ENCODE results near the gene PYM1. TPM values are rescaled to one million over a fixed set of nuclear protein-coding genes. Genes with fewer than 3 reads are reported as not detected.

The PYM1 gene
- total and polyA plus RNA-seq, 7 donors, result 17.5 to 93.9 (median 31.7) TPM

DNA sequence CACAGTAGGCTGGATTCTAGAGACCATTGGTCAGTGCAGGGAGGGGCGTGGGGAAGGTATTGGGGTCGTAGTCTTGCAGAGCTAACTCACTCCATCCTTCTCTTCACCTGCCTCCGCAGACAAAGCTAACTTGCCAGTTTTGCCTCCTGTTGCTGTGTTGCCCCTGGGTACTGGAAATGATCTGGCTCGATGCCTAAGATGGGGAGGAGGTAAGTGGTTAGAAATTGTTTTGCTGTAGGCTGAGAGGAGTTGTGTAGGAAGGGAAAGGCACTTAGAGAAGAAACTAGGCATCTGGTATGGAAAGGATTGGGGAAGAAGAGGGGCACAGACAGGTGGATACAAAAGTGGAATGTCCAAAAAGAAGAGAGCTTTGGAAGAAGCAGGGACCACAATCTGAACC, 14.4 kb upstream of the PYM1 start:
- no peaks in the 10 kb centered on the region for H3K27me3 ChIP-seq
- DNase-seq, result no peak
- 90 to 92% methylated on average over 4 of the region's 4 CpGs for WGBS, 2 donors
- H3K36me3 ChIP-seq, result peaks cover 0 to 33% (median 4%) of the 10 kb centered on the region in 4 donors
- H3K9me3 ChIP-seq, result no peaks in the 10 kb centered on the region
- TF ChIP-seq POLR2AphosphoS5 (IDR thresholded peaks at IDR 0.05) (no peak), EP300 (IDR thresholded peaks at IDR 0.05) (no peak), POLR2A (IDR thresholded peaks at IDR 0.05) (no peak)
- TF ChIP-seq, protein P1, sequence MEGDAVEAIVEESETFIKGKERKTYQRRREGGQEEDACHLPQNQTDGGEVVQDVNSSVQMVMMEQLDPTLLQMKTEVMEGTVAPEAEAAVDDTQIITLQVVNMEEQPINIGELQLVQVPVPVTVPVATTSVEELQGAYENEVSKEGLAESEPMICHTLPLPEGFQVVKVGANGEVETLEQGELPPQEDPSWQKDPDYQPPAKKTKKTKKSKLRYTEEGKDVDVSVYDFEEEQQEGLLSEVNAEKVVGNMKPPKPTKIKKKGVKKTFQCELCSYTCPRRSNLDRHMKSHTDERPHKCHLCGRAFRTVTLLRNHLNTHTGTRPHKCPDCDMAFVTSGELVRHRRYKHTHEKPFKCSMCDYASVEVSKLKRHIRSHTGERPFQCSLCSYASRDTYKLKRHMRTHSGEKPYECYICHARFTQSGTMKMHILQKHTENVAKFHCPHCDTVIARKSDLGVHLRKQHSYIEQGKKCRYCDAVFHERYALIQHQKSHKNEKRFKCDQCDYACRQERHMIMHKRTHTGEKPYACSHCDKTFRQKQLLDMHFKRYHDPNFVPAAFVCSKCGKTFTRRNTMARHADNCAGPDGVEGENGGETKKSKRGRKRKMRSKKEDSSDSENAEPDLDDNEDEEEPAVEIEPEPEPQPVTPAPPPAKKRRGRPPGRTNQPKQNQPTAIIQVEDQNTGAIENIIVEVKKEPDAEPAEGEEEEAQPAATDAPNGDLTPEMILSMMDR (IDR thresholded peaks at IDR 0.05), result no peak
- H3K4me3 ChIP-seq, result no peak overlapping the region
- peaks cover 0 to 10% (median 7%) of the 10 kb centered on the region in 4 donors for H3K4me1 ChIP-seq
- H3K27ac ChIP-seq, result no peak overlapping the region
- intact Hi-C loops (cut with DNase I), result no loop called here

DNA sequence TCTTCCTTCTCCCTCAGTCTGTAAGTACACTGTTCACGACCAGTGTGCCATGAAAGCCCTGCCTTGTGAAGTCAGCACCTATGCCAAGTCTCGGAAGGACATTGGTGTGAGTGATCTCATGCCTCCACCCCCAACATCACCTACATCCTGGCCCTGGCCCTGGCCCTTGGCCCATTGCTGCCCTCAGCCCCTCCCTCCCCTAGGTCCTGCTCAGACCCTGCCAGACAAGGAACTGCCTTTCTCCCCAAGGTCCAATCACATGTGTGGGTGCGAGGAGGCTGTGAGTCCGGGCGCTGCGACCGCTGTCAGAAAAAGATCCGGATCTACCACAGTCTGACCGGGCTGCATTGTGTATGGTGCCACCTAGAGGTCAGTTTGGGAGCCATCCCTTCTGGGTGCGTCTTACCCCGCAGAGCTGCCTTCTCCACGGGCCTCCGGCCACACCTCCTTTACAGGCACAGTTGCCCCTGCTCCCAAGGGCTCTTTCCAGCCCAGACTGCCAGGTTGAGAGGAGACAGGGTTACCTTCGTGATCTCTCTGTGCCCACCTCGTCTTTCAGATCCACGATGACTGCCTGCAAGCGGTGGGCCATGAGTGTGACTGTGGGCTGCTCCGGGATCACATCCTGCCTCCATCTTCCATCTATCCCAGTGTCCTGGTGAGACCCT, 12.5 kb upstream of the PYM1 start:
- peak overlapping the region; percentile 14 to 59 (median 54) for H3K27ac ChIP-seq
- WGBS, 2 donors, result 13 to 18% methylated on average over 18 of the region's 18 CpGs
- TF ChIP-seq, protein P1 (IDR thresholded peaks at IDR 0.05), result peak; percentile 78 to 90 (median 84)
- TF ChIP-seq POLR2AphosphoS5 (IDR thresholded peaks at IDR 0.05) (no peak), POLR2A (IDR thresholded peaks at IDR 0.05) (no peak), EP300 (IDR thresholded peaks at IDR 0.05) (no peak)
- H3K9me3 ChIP-seq, result no peaks in the 10 kb centered on the region
- H3K4me1 ChIP-seq, result peaks cover 0 to 12% (median 7%) of the 10 kb centered on the region in 4 donors
- peak; percentile 93 for DNase-seq
- intact Hi-C loops (cut with DNase I), result loop anchor here (1.0 kb wide), 1 partner anchor 201 kb away; no protein-coding TSS in a partner anchor
- peak overlapping the region in 3 of 4 donors; percentile 10 to 19 (median 19) for H3K4me3 ChIP-seq
- H3K27me3 ChIP-seq, result no peaks in the 10 kb centered on the region
- H3K36me3 ChIP-seq, result peaks cover 0 to 24% (median 2%) of the 10 kb centered on the region in 4 donors

DNA sequence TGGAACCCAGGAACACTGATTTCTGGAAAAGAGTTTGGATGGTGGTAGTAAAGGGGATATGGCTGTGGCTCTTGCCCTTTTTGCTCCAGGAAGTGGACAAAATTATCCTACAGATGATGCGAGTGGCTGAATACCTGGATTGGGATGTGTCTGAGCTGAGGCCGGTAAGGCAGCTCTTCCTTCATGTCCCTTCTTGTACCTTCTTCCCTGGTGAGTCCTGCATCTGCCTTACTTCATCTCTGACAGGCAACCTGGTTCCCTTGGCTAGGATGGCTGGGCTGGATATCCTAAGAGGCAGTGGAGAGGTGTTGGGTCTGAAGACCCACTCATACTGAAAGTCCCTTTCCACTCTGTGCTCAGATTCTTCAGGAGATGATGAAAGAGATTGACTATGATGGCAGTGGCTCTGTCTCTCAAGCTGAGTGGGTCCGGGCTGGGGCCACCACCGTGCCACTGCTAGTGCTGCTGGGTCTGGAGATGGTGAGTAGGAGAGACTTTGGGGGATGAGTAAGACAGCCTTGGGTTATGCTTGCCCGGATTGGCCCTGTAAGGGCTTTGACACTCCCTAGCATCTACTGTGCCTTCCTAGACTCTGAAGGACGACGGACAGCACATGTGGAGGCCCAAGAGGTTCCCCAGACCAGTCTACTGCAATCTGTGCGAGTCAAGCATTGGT, 11.3 kb upstream of the PYM1 start:
- intact Hi-C loops (cut with DNase I), result no loop called here
- Histone ChIP-seq H3K36me3 (peaks cover 0 to 16% (median 2%) of the 10 kb centered on the region in 4 donors), H3K4me3 (no peak overlapping the region), H3K4me1 (peaks cover 0 to 13% (median 7%) of the 10 kb centered on the region in 4 donors), H3K27ac (no peak overlapping the region), H3K9me3 (no peaks in the 10 kb centered on the region), H3K27me3 (no peaks in the 10 kb centered on the region)
- WGBS, 2 donors, result 91 to 95% methylated on average over 8 of the region's 8 CpGs
- TF ChIP-seq, protein P1 (IDR thresholded peaks at IDR 0.05), result no peak
- TF ChIP-seq POLR2A (IDR thresholded peaks at IDR 0.05) (no peak), EP300 (IDR thresholded peaks at IDR 0.05) (no peak), POLR2AphosphoS5 (IDR thresholded peaks at IDR 0.05) (no peak)
- no peak for DNase-seq

- Histone ChIP-seq H3K9me3 (no peaks in the 10 kb centered on the region), H3K36me3 (peaks cover 0 to 7% (median 2%) of the 10 kb centered on the region in 4 donors), H3K27ac (no peak overlapping the region), H3K4me1 (peaks cover 0 to 13% (median 12%) of the 10 kb centered on the region in 4 donors), H3K27me3 (no peaks in the 10 kb centered on the region), H3K4me3 (no peak overlapping the region)
- WGBS, 2 donors, result 87 to 95% methylated on average over 2 of the region's 2 CpGs
- TF ChIP-seq, protein P1 (IDR thresholded peaks at IDR 0.05), result no peak
- TF ChIP-seq EP300 (IDR thresholded peaks at IDR 0.05) (no peak), POLR2A (IDR thresholded peaks at IDR 0.05) (no peak), POLR2AphosphoS5 (IDR thresholded peaks at IDR 0.05) (no peak)
- intact Hi-C loops (cut with DNase I), result no loop called here
- no peak for DNase-seq
Measured at GRCh38 chr12:55937981-55938380, 10.3 kb upstream of the PYM1 start.

All from sigmoid colon (tissue), 7 donors.